Panc1 (cell line): ENCODE measurements around the gene STARD13. TPM values are rescaled to one million over a fixed set of nuclear protein-coding genes. Genes with fewer than 3 reads are reported as not detected.

Experiments used
- ATAC-seq: fragments of 200-7000 bp; cut with Tn5 transposase; 2 replicates; pipeline ENCODE4 v1.9.1; 2020; ENCODE audit warnings: mild to moderate bottlenecking, moderate library complexity
- BruUV-seq: library from RNA; stranded (reverse); fragments of 400-500 nt; replicated peaks from 2 replicates; lab custom pipeline; 2021; lab: Mats Ljungman, UMichigan
- CTCF ChIA-PET: fragments of 300-600 bp; sonication (Branson Sonifier 250); formaldehyde crosslinking; loops from one replicate; lab custom pipeline; 2022; ENCODE audit warnings: antibody characterized with exemption; lab: Charles Lee
- POLR2A ChIA-PET: fragments of 300-600 bp; sonication (Branson Sonifier 250); formaldehyde crosslinking; loops from one replicate; lab custom pipeline; 2022; ENCODE audit warnings: antibody characterized with exemption; lab: Charles Lee
- DNase-seq: peaks from one replicate; pipeline ENCODE4 v3.0.0-alpha.2; 2010; ENCODE audit warnings: low read depth, low spot score
- H3K27ac ChIP-seq: 2 replicates; pipeline ENCODE4 v1.5.1; 2011; ENCODE audit warnings: mild to moderate bottlenecking, low read length, inconsistent platforms
- H3K27me3 ChIP-seq: fragments of 200-500 bp; sonication (Bioruptor generic); 2 replicates; pipeline ENCODE4 v1.6.0; 2014; ENCODE audit warnings: low read length, inconsistent platforms; ENCODE audit not compliant: control insufficient read depth, insufficient read depth
- H3K36me3 ChIP-seq: fragments of 200-500 bp; sonication (Bioruptor generic); 2 replicates; pipeline ENCODE4 v1.5.1; 2014; ENCODE audit warnings: inconsistent platforms, mild to moderate bottlenecking, low read length, moderate library complexity; ENCODE audit not compliant: control insufficient read depth, insufficient read depth
- H3K4me1 ChIP-seq: 2 replicates; pipeline ENCODE4 v1.5.1; 2011; ENCODE audit warnings: inconsistent platforms, mild to moderate bottlenecking, low read length, moderate library complexity; ENCODE audit not compliant: control insufficient read depth, insufficient read depth
- H3K4me3 ChIP-seq, 2 experiments: 2 replicates each; pipeline ENCODE4 v1.5.1; 2011 to 2012; ENCODE audit warnings: low read depth in 2 of 2, low read length in 2 of 2, mild to moderate bottlenecking in 2 of 2, inconsistent platforms in 1 of 2, moderate library complexity in 1 of 2
- H3K9me3 ChIP-seq: fragments of 200-500 bp; sonication (Bioruptor generic); 2 replicates; pipeline ENCODE4 v1.5.1; 2014; ENCODE audit warnings: low read depth, mild to moderate bottlenecking, inconsistent platforms, low read length, moderate library complexity; ENCODE audit not compliant: control insufficient read depth, insufficient read depth
- POLR2AphosphoS5 ChIP-seq: IDR thresholded peaks from 2 replicates; pipeline ENCODE4 v1.6.1; 2012; ENCODE audit warnings: mild to moderate bottlenecking, low read depth, low read length, moderate library complexity
- SIN3A ChIP-seq: IDR thresholded peaks from 2 replicates; pipeline ENCODE4 v1.6.1; 2012; ENCODE audit warnings: low read depth, mild to moderate bottlenecking, low read length, moderate library complexity, borderline replicate concordance; ENCODE audit not compliant: insufficient read depth
- TCF7L2 ChIP-seq: IDR thresholded peaks from 2 replicates; pipeline ENCODE4 v1.6.1; 2011; ENCODE audit warnings: mild to moderate bottlenecking, low read depth, low read length, inconsistent platforms
- in situ Hi-C: cut with HindIII; loops from 2 replicates; pipeline ENCODE4 v1.10.0; 2016; ENCODE audit warnings: low sequenced_read_pairs, low pct_unique_long_range_greater_than_20kb
- intact Hi-C: fragments of 100-400 bp; cut with micrococcal nuclease; formaldehyde crosslinking; loops from one replicate; pipeline ENCODE4 v1.10.0; 2022; ENCODE audit not compliant: unreplicated experiment
- total RNA-seq: library from RNA; stranded (reverse); gene quantifications from one replicate; pipeline ENCODE4 v1.2.1, GENCODE V29; 2021; ENCODE audit not compliant: unreplicated experiment
- TF ChIP-seq, protein P1 (sequence below): fragments of 450-650 bp; IDR thresholded peaks from 2 replicates; pipeline ENCODE4 v1.5.1; 2017; ENCODE audit warnings: mild to moderate bottlenecking
- TF ChIP-seq, protein P2 (sequence below), 2 experiments: IDR thresholded peaks; 2 replicates each; pipeline ENCODE4 v1.6.1; 2011 to 2012; ENCODE audit warnings: low read depth in 2 of 2, control low read depth in 1 of 2, low read length in 1 of 2, mild to moderate bottlenecking in 1 of 2, moderate library complexity in 1 of 2; ENCODE audit not compliant: insufficient read depth in 1 of 2

The STARD13 gene
- total RNA-seq, 1 experiment from 2014 or later: 6.5 TPM

DNA sequence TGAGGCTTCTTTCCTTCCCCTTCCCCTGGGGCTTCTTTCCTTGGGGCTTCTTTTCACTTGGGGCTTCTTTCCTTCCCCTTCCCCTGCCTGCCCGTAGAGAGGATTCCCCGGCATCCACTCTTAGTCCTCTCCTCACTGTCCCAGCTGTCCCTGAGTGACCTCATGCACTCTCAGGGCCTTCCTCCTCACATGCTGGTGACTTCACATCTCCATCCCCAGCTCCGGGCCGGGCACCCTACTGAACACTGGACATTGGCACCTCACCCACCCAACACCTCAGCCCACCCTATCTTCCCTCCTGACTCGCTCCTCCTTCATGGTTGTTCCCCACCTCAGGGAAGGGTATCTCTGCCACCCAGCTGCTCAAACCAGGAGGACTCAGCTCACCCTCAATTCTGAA is 130.6 kb downstream of the STARD13 start:
- ChIA-PET CTCF (no interaction called here), POLR2A (no interaction called here)
- DNase-seq (no peak), ATAC-seq (no peak)
- no peak overlapping the region for H3K27ac ChIP-seq
- in situ Hi-C loops: no loop called here
- intact Hi-C loops: no loop called here
- H3K36me3 ChIP-seq: no peaks in the 10 kb centered on the region
- H3K4me1 ChIP-seq: no peaks in the 10 kb centered on the region
- no peak overlapping the region for H3K4me3 ChIP-seq
- H3K27me3 ChIP-seq: no peaks in the 10 kb centered on the region
- no TSS peak for BruUV-seq
- no peaks in the 10 kb centered on the region for H3K9me3 ChIP-seq
- TF ChIP-seq TCF7L2 (no peak), POLR2AphosphoS5 (no peak), SIN3A (no peak)
- TF ChIP-seq, protein P1, sequence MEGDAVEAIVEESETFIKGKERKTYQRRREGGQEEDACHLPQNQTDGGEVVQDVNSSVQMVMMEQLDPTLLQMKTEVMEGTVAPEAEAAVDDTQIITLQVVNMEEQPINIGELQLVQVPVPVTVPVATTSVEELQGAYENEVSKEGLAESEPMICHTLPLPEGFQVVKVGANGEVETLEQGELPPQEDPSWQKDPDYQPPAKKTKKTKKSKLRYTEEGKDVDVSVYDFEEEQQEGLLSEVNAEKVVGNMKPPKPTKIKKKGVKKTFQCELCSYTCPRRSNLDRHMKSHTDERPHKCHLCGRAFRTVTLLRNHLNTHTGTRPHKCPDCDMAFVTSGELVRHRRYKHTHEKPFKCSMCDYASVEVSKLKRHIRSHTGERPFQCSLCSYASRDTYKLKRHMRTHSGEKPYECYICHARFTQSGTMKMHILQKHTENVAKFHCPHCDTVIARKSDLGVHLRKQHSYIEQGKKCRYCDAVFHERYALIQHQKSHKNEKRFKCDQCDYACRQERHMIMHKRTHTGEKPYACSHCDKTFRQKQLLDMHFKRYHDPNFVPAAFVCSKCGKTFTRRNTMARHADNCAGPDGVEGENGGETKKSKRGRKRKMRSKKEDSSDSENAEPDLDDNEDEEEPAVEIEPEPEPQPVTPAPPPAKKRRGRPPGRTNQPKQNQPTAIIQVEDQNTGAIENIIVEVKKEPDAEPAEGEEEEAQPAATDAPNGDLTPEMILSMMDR: no peak
- TF ChIP-seq, protein P2, sequence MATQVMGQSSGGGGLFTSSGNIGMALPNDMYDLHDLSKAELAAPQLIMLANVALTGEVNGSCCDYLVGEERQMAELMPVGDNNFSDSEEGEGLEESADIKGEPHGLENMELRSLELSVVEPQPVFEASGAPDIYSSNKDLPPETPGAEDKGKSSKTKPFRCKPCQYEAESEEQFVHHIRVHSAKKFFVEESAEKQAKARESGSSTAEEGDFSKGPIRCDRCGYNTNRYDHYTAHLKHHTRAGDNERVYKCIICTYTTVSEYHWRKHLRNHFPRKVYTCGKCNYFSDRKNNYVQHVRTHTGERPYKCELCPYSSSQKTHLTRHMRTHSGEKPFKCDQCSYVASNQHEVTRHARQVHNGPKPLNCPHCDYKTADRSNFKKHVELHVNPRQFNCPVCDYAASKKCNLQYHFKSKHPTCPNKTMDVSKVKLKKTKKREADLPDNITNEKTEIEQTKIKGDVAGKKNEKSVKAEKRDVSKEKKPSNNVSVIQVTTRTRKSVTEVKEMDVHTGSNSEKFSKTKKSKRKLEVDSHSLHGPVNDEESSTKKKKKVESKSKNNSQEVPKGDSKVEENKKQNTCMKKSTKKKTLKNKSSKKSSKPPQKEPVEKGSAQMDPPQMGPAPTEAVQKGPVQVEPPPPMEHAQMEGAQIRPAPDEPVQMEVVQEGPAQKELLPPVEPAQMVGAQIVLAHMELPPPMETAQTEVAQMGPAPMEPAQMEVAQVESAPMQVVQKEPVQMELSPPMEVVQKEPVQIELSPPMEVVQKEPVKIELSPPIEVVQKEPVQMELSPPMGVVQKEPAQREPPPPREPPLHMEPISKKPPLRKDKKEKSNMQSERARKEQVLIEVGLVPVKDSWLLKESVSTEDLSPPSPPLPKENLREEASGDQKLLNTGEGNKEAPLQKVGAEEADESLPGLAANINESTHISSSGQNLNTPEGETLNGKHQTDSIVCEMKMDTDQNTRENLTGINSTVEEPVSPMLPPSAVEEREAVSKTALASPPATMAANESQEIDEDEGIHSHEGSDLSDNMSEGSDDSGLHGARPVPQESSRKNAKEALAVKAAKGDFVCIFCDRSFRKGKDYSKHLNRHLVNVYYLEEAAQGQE (IDR thresholded peaks at IDR 0.05; ENCODE audit: insufficient read depth in 1 of 2, low read depth in 2 of 2, low read length in 1 of 2): no peak

DNA sequence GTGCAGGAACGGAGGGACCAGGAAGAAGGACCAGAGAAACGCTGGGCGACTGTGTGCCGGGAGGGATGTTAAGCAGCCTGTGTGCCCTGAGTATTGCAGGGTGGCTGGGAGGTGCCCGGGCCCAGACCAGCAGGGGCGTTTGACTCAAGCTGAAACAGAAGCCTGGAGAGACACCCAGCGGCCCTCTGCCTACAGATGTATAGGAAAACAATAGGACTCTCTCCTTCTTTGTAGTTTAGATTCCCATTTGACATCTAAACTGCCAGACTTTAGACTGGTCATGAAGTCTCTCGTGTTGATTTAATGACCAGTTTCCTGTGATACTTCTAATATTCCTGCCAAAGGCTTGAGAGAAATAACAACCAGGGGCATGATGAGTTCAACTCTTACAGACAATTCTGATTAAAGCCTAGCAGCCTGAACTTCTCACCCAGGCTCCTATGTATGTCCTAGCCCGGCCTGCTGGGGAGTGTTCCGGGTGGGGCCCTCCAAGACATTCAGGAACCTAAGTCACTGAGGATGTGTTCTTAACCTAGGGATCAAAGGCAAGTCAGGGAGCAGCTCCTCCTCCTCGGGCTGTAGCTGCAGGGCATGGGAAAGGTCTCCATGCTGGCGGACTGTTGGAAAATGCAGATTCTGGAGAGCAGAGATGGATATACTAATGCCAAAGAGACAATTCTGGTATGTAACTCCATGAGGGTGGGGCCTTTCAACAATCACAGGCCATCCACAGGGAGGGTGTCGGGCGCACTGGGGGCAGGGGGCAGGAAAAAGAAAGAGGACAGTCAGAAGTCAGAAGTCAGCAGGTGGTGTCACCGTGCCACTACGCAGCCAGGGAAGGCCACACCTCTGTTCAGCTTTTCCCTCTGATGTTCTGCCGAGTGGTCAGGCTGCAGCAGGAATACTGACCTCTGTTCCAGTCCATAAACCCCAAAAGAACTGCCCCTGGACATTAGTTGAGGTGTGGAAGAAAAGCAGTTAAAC is 131.8 kb downstream of the STARD13 start:
- Histone ChIP-seq H3K27ac (no peak overlapping the region), H3K27me3 (no peaks in the 10 kb centered on the region), H3K9me3 (no peaks in the 10 kb centered on the region), H3K36me3 (no peaks in the 10 kb centered on the region), H3K4me1 (no peaks in the 10 kb centered on the region), H3K4me3 (no peak overlapping the region)
- TF ChIP-seq TCF7L2: no peak
- BruUV-seq: no TSS peak
- in situ Hi-C loops (no loop called here), intact Hi-C loops (no loop called here)
- no peak for ATAC-seq
- no peak for DNase-seq
- CTCF ChIA-PET: no interaction called here
- POLR2A ChIA-PET: interaction anchor here (0.7 kb wide), 1 partner anchor 361 kb away, joined by 3 read pairs; no protein-coding TSS in a partner anchor

DNA sequence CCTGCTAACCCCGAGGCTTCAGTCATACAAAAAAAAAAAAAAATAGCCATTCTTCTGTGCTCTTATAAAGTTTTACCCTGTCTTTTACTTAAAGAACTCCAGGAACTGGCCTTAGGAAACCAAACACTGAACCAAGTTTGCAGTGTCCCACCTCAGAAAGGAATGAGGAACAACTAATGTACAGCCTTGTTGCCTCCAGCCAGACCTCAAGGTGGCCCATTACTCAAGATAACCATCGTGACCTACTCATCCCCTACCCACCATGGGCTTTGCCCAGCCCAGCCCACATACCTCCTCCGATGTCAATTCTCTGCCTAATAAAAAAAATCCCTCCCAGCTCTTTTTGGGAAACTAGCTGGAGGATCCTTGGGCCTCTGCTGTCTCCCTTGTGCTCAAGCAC is 133.2 kb downstream of the STARD13 start:
- DNase-seq (no peak), ATAC-seq (no peak)
- intact Hi-C loops (no loop called here), in situ Hi-C loops (no loop called here)
- Histone ChIP-seq H3K4me1 (no peaks in the 10 kb centered on the region), H3K4me3 (no peak overlapping the region), H3K36me3 (no peaks in the 10 kb centered on the region), H3K9me3 (no peaks in the 10 kb centered on the region), H3K27me3 (no peaks in the 10 kb centered on the region), H3K27ac (no peak overlapping the region)
- POLR2A ChIA-PET: no interaction called here
- CTCF ChIA-PET: no interaction called here
- BruUV-seq: no TSS peak
- TF ChIP-seq SIN3A: no peak
- TF ChIP-seq, protein P1: no peak
- TF ChIP-seq POLR2AphosphoS5: no peak
- TF ChIP-seq, protein P2 (IDR thresholded peaks at IDR 0.05; ENCODE audit: insufficient read depth in 1 of 2, low read depth in 2 of 2, low read length in 1 of 2): no peak
- TF ChIP-seq TCF7L2: no peak
